Smooth muscle cell of the brain vasculature (primary cell): Measurements from ENCODE around the gene RAP1A.
"Not testable (repeated sequence)": the region's sequence is repeated elsewhere in the genome, so short reads cannot be mapped to it uniquely, and the experiment has no call there.

Experiments used
- DNase-seq: peaks from one replicate; pipeline ENCODE4 v3.0.0-alpha.2; 2012; ENCODE audit warnings: low read depth, low spot score

Gene RAP1A

GRCh38 chr1:111736548-111737215 is 117.1 kb downstream of the RAP1A start:
- DNase-seq, result no peak

DNA sequence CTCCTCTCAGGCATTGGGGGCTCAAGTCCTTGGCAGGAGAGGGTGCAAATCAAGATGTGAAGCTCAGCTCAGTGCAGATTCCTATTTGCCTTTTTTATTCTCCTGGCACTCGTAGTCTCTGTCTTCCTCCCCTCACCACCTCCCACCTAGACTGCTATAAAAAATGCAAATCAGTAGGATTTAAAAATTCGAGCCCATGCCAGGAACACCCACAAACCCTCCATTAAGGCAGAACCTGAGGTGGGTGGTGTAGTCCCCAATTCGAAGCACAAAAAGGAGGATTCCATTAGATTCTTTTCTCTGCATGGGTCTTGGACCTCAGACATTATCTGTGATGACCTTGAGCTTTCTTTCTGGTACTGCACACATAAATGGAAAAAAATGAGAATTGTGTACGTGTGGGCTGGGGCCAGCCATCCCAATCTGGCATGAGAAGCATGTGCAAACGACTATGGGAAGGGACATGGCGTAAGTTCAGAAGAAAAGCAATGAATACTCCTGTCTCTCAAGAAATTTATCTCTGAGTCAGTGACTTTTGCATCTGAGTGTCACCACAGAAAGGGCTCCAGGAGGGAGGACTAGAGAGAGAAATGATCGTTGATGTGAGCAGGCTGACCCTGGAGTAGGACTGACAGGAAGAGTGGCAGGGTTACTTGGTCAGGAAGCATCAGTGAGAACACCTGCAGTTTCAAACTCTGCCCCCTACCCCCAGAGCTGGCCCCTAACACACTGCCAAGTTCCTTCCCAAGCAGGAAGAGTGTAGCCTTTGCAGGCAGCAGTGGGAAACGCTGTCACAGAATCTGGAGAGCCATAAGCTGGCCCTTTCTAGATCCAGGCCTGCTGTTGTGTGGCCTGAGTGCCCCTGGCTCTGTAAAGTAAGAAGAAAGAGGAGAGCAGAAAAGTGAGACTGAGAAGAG is 117.9 kb downstream of the RAP1A start:
- no peak for DNase-seq

GRCh38 chr1:111738133-111738435 is 118.5 kb downstream of the RAP1A start:
- DNase-seq, result no peak

- DNase-seq, result no peak
These were observed 119.0 kb downstream of the RAP1A start for GRCh38 chr1:111738436-111739193.

GRCh38 chr1:111739194-111739924 is 119.8 kb downstream of the RAP1A start, which contains the start of gene INKA2:
Gene INKA2 (minus strand): TSS chr1:111739395. CDS start chr1:111739242, 153 bp downstream.
- no peak for DNase-seq

DNA sequence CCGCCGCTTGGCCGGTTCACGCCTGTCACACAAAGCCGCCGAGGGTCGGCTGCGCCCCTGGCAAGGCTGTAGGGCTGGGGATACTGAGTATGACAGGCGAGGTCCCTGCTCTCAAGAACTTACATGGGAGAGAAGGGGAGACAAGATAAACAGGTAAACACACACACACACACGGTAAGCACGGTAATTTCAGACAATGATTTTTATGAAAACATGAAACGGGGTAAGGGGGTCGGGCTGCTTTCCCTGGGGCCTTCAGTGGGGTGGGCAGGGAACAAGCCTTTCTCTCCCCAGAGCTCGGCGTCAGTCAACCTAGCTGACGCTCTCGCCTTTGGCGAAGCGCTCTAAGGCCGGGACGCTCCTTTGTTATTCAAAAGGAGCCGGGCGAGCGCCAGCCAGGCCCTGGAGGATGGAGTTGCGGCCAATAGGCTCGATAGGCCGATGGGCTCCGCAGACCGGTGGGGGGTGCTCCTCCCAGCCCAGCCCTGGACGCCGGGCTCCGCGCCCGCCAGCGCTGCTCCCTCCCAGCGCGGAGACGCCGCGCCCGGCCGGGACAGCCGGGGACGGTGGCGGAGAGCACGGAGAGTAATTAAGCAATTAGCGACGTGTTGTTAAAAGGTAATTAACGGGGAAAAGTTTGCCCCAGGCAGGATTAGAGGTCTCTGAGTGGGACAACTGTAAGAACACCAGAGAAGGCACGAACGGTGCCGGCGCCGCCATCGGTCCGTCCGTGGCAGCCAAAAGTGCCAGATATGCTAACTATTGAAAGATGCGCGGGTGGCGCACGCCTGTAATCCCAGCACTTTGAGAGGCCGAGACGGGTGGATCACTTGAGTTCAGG is 120.6 kb downstream of the RAP1A start:
- no peak for DNase-seq

DNA sequence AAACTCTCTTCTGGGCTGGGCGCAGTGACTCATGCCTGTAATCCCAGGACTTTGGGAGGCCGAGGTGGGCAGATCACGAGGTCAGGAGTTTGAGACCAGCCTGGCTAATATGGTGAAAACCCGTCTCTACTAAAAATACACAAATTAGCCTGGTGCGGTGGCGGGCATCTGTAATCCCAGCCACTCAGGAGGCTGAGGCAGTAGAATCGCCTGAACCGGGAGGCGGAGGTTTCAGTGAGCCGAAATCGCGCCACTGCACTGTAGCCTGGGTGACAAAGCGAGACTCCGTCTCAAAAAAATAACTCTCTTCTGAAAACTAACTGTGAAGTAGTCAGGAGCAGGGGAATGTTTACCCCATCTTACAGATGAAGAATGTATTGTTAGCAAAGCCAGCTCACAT is 122.7 kb downstream of the RAP1A start:
- not testable (repeated sequence) for DNase-seq

DNA sequence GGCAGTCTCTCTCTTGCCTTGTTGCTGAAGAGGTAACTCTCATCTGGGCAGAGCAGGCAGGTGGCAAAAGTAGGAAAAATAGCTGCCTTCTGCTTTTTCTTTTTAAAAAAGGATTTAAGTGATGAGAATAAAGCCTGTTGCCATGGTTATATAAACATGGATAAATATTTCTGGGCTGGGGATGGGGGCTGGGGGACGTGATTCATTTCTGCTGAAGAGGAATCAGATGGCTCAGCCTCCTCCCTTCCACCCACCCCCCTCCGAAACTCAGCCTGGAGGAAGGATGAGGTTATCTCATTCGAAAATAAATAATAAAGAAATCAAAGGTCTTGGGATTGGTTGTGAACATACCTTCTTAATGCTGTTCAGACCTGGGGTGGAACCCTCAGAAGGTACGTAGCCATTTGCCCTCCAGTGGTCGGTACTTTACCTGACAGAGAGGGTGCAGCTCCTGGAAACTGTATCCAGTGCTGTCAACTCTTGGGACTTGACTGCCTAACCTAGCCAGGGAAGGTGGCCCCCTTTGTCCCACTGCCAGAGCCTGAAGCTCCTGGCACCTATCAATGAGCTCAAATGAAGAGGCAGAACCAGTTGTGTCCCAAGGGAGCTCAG is 123.5 kb downstream of the RAP1A start:
- DNase-seq, result no peak

DNA sequence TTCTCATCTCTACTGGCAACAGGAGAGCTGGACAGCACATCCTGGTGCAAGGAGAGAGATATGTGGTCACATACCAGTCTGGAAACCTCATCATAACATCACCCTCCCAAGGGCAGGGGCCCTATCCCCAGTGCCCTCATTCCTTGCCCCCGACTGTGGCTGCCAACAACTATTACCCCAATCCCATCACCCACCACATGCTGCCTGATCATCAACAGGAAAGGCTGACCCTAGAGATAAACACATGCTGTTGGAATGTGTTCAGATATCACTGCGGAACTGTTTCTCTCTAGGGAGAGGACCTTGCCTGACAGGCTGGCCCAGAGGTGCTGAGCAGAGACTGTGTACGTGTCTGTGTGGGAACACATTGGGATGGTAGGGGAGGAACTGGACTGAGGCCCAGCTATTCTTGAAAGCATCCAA is 124.1 kb downstream of the RAP1A start:
- no peak for DNase-seq

- DNase-seq, result no peak
These were observed 126.4 kb downstream of the RAP1A start for GRCh38 chr1:111745675-111746613.

- no peak for DNase-seq
These were observed 127.0 kb downstream of the RAP1A start for GRCh38 chr1:111746614-111746999.

DNA sequence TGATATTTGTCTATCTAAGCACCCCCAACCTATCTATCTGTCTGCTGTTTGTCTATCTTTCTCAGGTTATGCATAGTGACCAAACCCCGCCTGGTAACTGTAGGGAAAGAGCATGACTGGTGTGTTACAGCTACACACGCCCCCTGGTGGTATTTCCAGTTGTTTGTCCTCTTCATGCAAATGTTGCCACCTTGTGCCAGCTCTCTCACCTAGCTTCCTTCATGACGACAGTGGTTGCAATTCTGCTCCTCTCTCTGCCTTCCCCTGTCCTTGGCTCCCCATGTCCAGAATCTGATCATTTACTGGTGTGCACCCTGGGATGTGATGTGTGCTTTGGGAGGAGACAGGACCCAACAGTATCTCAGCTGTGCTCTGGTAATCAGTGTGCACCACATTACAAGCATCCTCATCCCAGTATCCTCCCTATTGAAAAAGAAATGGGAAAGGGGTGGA is 127.7 kb downstream of the RAP1A start:
- DNase-seq, result no peak

GRCh38 chr1:111747947-111748346 is 128.4 kb downstream of the RAP1A start:
- DNase-seq, result no peak

- DNase-seq, result no peak
These were observed 130.0 kb downstream of the RAP1A start for GRCh38 chr1:111749628-111750027.

GRCh38 chr1:111750856-111751255 is 131.3 kb downstream of the RAP1A start:
- DNase-seq, result no peak

- no peak for DNase-seq
These were observed 132.5 kb downstream of the RAP1A start for GRCh38 chr1:111751906-111752575.

GRCh38 chr1:111754984-111755330 is 135.4 kb downstream of the RAP1A start:
- no peak for DNase-seq

DNA sequence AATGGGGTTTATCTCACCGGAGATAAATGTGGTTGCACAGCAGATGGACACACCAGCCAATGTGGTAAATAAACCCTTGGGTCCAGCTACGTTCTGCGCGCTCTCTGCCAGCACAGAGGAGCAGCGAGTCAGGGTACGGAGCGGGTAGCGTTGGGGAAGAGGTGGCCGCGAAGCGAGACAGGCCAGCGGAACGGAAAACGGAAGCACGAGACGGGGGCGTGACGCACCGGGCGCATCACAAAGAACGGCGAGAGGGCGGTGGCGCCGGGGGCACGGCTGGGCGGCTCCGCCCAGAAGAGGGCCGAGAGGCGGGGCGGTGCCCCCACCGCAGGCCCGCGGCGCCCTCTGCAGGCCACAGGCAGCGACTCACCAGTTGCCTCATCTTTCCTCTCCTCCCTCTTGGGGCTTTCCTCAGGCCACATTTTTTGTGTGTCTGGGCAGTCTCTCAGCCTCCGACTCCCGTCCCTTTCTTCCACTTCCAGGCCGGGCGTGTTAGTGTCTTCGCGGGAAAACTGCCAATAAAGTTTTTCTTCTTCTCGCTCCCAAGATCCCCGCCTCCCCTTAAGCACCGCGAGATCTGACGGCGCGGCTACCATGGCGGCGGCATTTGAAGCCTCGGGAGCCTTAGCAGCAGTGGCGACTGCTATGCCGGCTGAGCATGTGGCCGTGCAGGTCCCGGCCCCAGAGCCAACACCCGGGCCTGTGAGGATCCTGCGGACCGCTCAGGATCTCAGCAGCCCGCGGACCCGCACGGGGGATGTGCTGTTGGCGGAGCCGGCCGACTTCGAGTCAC is 135.9 kb downstream of the RAP1A start, which contains the start of gene DDX20:
Gene DDX20, plus strand, starts transcription at position 571 of the 793 bp plus-strand sequence. Its CDS starts 24 bp downstream, at position 595.
- DNase-seq, result peak; percentile 92
